Lower leg skin (tissue), 3 donors: ENCODE data around the gene C5orf63.

Experiments
- CTCF ChIP-seq, 3 donors: fragments of 450-650 bp; IDR thresholded peaks; one replicate each; pipeline ENCODE4 v1.5.1; 2016; ENCODE audit warnings: antibody characterized with exemption in 3 of 3, mild to moderate bottlenecking in 3 of 3, moderate library complexity in 2 of 3
- POLR2A ChIP-seq, 2 donors: fragments of 450-650 bp; IDR thresholded peaks; one replicate each; pipeline ENCODE4 v1.6.1; 2016 to 2017; ENCODE audit warnings: antibody characterized with exemption in 2 of 2, mild to moderate bottlenecking in 1 of 2, moderate library complexity in 1 of 2

- TF ChIP-seq CTCF (IDR thresholded peaks at IDR 0.05), result no peak
- TF ChIP-seq POLR2A (IDR thresholded peaks at IDR 0.05), result no peak
These were observed 45.8 kb downstream of the C5orf63 start for GRCh38 chr5:127027539-127027938.
